ENCODE measurements around the gene ALK.

Gene ALK

DNA sequence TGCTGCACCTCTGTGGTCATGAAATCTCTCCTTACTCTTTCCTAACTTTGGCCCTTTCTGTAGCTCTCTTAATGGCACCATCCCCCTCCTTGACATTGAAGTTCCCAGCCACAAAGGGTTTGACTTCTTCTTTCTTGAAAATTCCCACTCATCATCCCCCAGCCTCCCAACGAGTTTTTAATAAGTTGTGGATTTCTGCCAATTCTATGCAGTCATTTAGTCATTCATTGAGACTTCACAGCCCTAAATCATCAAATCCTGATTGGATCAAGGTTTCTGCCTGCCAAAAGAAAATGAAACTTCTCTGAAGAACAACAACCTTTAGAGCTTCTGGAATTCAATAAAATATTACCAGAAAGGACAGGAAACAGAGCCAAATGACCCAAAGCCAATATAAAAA lies 451.9 kb downstream of the ALK start:
- in situ Hi-C loops (cut with MboI; ENCODE audit: low sequenced_read_pairs), result no loop called here

DNA sequence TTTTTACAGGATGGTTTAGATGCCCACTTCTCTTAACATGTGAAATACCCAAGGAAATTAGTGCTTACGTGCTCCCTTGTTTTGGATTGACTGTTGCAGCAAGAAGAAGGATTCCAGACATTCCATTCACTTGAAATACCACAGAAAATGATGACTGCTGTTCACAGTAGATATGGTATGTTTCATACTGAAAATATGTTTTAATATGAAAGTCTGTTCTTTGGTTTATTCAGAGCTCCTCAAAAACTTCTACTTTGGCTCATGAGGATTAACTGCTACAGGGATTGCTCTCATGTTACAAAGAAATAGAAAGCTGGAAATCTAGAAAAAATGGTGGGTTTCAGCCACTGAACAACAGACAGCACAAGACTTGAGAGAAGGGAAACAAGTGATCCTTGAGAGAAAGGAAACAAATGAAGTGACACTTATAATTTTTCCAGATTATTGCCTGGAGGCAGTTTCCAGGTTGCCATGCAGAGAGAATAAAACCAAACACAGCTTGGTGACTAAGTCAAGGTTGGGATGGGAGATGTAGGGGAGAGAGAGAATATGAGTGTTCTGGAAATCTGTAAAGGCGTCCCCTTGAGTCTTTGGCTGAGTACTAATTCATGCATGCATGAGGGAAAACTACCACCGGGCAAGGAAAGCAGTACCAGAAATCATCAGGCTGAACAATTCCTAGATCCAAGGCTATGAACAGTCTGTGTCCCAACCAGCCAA lies 458.0 kb downstream of the ALK start:
- in situ Hi-C loops (cut with MboI; ENCODE audit: low sequenced_read_pairs), result no loop called here

DNA sequence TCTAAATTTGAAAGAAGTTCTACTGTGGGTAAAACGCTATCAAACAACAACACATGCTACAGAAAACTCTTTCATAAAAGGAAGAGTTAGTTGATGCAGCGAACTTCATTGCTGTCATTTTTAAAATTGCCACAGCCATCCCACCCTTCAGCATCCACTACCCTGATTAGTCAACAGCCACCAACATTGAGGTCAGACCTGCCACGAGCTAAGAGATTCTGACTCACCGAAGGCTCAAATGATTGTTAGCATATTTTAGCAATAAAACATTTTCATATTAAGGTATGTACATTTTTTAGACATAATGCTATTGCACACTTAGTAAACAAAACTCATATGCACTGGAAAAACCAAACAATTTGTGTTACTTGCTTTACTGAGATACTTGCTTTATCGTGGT lies 459.1 kb downstream of the ALK start:
- in situ Hi-C loops (cut with MboI; ENCODE audit: low sequenced_read_pairs), result no loop called here

DNA sequence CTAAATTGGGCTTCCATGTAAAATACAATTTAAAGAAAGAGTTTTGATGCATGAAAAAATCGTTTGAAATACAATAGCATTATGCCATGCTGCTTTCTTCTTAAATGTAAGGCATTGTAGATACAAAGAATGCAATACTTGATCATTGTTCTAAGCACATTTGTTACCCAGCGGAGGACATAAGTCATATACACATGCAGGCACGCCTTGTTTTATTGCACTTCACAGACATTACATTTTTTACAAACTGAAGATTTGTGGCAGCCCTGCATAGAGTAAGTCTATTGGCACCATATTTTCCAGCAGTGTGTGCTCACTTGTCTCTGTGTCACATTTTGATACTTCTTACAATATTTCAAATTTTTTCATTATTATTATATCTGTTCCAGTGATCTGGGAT lies 461.2 kb downstream of the ALK start:
- in situ Hi-C loops (cut with MboI; ENCODE audit: low sequenced_read_pairs), result no loop called here

DNA sequence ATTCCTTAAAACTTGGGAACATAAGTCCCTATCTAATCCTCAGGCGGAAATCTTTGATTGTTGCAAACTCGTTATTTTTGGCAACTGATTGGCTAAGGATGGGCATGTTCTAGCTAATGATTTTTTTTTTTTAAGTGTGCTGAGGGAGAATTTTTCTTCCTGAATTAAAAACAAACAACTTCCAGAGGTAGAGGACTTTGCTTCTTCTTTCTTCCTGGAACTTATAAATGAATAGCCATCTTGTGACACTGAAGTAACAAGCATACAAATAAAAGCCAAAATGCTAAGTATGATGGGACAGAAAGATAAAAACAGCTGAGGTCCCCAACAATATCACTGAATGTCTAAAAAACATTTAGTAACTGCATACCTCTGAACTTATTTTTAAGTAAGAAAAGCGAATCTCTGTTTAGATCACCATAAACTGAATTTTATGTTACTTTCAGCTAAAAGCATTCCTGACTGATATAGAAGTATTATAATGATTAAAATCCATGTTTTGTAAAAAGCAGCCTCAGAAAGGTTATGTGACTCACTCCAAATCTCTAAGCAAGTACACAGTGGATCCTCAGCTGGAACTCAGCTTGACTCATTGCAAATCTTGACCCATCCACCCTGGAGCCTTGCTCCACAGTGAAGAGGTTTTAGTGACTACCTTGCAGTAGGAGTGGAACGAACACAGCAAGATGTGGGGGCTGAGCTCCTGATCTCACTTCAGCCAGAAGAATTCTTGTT lies 461.8 kb downstream of the ALK start:
- in situ Hi-C loops (cut with MboI; ENCODE audit: low sequenced_read_pairs), result no loop called here

DNA sequence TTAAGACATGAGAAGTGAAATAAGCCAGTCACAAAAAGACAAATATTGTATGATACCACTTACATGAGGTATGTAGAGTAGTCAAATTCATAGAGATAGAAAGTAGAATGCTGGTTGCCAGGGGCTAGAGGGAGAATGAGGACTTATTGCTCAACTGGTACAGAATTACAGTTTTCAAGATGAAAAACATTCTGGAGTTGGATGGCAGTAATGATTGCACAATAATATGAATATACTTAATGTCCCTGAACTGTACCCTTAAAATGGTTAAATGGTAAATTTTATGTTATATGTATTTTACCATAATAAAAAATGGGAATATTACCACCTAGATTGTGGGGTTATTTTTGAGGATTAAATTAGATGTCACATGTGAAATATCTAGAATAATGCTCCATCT lies 465.0 kb downstream of the ALK start:
- in situ Hi-C loops (cut with MboI; ENCODE audit: low sequenced_read_pairs), result no loop called here

DNA sequence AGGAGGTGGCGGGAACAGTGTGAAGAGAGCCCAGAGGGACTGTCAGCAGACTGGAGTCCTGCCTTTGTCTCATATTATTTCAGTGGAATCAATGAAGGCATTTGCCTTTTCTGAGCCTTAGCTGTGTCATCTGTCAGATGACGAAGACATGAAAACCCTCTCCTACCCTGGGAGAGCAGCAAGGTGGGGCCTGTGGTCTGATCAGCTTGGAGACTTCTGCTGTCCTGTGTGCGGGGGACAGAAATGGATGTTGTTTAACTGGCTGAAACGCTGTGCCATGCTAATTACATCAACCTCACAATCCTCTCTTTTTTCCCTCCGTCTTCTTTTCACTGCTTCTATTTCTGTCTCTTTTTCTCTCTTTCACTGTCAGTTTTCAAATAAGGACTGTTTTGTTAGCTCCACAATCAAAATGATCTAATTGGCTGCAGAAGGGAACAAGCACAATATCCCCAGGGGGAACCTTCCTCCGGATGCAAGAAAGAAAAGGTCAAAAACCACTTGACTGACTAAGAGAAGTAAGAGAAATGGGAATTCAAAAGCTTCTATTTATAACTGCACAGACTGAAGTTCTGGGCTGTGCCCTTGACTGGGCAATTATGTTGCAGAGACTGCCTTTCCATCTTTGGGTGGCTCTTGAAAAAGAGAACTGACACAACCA lies 466.1 kb downstream of the ALK start:
- in situ Hi-C loops (cut with MboI; ENCODE audit: low sequenced_read_pairs), result no loop called here

DNA sequence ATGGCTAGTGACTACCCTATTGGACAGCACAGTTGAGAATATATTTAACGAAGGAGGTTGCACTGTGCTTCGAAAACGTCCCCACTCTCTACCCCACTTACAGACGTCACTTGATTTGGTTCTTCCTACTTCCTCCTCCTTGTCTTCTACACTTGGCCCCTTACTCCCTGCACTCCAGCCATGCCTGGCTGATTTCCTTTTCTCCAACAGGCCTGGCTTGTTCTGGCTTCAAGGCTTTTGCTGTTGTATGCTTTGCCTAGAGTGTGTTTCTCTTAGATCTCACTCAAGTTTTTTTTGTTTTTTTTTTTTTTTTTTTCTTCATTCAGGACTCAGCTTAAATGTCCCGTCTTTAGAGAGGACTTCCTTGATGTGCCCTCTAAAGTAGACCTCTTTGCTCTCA lies 469.4 kb downstream of the ALK start:
- in situ Hi-C loops (cut with MboI; ENCODE audit: low sequenced_read_pairs), result no loop called here

DNA sequence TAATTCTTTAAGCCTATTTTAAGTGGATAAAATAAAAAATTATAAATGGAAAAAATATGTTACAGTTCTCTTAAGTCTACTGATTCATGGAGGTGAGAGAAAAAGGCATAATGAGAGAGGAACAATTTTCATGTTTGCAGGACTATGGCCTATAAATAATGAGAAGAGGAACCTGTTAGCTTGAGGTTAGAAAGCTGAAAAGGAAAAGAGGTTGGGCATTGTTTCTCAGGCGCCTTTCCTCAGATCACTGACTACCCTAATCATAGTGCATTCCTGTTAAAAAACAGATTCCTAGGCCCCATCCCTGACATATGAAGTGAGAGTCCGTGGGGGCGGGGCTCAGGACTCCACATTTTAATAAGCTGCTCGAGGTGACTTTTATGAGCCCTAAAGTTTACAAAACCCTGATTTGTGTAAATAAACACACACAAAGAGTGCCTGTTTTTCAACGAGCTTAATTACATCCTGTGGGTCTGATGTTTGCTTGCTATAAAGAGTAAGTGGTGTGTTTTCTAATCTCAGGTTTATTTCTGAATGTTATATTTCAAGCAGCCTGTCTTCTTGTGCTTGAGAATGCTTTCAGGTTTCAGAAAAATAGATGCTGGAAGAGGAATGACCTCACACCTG lies 470.7 kb downstream of the ALK start:
- in situ Hi-C loops (cut with MboI; ENCODE audit: low sequenced_read_pairs), result no loop called here

DNA sequence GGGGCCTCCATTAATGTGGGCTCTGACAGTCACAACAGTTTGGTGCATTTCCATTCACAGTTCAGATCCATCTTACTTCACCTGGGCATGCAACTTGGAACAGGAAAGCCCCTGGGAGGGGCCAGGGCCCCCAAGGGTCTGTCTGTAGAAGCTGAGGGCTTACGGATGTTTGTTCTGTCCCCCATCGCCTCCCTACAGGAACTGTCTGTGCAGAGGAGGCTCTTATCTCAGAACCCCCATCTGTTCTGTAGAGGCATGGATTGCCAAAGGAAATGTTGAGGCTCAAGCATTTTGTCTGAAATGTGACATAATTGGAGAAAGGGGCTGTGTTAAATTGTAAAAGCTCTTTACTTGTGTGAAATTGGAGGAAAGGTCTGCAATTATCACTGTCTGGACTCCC lies 471.9 kb downstream of the ALK start:
- in situ Hi-C loops (cut with MboI; ENCODE audit: low sequenced_read_pairs), result no loop called here

DNA sequence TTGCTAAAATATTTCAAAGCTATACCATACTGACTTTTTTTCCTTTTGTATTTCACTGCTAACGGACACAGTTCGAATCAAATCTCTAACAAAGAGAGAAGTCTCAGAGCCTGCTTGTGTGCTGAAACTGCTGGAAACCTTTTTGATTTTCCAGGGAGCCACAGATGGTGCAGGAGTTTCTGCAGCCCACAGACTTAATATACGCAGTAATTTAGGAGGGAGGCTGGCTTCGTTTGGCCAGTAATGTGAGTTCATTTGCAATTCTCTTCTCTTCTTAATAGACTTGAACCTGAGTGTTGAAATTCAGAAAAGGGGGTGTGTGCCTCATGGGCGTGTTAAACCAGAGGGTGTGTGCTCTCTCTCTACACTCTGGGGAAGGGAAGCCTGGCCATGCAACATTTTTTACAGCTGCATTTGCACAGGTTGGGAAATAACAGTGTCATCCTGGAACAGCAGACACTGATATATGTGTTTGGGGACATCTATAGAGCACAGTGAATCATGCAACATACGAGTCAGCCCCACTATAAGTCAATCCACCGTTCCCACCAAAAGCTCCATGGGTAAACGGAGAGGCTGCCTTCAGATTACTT lies 473.2 kb downstream of the ALK start:
- in situ Hi-C loops (cut with MboI; ENCODE audit: low sequenced_read_pairs), result no loop called here

DNA sequence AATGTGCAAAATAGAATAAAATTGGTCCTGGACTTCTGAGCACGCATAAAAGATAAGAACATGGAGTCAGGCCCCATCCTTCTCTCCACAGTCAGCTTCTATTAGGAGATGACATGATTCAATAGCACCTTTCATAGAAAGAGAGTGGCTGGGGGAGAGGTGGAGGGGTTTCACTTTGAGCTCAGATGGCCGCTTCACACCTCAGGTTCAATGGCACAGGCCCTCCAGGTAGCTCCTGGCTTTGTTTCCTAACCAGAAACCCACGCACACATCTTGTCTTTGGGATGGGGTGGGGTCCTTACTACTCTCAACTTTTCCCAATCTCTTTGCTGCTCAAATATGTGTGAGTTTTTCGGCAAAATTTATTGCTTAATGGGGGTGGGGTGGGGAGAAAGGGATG lies 473.9 kb downstream of the ALK start:
- in situ Hi-C loops (cut with MboI; ENCODE audit: low sequenced_read_pairs), result no loop called here

DNA sequence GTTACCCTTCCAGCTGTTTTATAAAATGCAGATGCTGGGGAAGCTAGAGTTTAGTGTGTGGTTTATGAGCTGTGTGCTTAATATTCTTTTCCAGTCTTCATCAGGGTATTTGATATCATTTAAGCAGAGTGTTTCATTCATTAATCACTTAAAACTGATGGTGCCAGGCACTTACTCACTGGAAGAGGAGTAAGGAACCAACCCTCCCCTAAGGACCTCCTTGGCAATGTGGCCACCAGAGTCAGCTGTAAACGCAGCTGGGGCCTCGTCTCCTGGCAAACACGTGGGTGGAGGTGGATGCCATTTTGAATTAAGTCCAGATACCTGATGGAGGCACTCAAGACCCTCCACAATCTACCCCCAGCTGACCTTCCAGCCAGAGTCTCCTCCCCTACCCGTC lies 474.5 kb downstream of the ALK start:
- in situ Hi-C loops (cut with MboI; ENCODE audit: low sequenced_read_pairs), result no loop called here

DNA sequence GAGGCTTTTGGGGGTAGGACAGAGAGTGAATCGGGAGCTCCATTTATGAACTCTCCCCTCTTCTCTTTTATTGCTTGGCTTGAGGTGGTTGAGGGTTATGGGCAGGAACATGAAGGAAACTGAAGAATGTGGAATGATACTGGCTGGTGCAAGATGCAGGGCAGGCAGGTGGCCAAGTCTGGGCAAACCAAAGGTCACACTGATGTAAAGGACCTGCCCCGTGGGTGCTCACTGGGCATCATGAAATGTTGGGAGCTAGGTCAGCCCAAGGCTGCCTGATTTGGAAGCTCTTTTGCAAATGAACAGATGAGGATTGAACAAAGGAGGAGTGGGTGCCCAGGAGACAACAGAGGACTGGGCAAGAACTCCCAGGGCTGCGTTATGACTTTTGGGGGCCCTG lies 477.2 kb downstream of the ALK start:
- in situ Hi-C loops (cut with MboI; ENCODE audit: low sequenced_read_pairs), result no loop called here

DNA sequence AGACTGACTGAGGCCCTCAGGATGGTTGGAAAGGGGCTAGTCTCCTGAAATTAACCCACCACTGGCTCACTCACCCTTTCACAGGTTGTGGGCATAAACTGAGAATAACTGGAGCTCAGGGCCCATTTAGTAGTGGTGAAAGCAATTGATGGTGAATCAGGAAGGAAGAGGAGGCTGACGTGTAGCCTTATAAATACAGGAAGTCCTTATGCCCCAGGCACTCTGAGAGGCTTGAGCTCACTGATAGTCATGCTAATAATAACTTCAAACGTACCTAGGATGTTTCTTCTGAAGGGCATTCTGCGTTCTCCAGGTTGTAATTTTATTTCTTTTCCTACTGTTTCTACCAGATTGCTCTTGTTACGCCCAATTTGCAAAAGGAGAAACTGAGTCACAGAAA lies 477.8 kb downstream of the ALK start:
- in situ Hi-C loops (cut with MboI; ENCODE audit: low sequenced_read_pairs), result no loop called here

DNA sequence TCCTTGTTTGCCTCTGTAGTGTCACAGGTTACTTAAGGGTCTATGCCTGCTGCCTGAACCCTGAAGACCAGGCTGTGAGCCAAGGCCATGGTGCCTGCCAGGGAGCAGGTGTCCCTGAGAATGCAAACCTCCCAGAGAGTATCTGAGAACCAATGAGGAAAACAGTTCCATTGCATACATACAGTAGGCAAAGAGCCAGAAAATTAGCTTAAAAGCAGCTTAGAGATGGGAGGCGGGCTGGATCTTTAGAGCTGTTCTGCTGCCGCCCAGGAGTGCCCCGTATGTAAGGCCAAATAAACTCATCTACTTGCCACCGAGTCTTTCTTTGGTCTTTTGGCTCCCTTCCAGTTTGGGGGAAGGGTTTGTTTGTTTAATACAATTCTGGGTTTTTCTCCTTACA lies 478.2 kb downstream of the ALK start:
- in situ Hi-C loops (cut with MboI; ENCODE audit: low sequenced_read_pairs), result no loop called here

DNA sequence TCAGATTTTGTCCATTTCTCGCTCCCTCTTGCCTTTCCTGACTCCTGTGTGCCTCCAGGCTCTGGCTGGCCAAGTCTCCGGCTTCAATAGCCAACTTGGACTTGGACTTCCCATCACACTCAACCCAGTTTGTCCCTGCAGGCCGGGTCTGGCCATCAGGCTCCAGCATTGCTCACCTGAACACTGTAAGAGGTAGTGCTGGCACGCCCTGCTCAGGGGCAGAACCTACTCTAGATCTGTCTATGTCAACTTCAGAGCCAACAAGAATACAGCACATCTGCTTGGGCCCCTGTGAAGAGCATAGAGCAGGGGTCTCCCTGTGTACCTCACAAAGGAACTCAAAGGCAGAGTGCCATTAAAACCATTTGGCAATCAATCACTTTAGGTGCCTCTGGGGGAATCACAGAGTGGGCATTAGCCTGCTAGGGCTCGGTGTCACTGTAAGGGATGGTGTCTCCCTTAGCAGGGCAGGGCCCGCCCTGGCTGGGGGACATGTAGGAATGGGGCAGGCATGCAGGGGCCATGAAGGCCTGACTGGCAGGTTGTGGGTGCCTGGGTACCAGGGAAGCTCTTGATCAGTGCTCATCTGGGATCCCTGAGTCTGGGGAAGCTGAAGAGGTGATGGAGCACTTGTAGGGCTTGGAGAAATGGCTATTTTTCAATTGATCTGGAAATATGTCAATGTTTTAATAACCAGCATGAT lies 480.3 kb downstream of the ALK start:
- in situ Hi-C loops (cut with MboI; ENCODE audit: low sequenced_read_pairs), result no loop called here

DNA sequence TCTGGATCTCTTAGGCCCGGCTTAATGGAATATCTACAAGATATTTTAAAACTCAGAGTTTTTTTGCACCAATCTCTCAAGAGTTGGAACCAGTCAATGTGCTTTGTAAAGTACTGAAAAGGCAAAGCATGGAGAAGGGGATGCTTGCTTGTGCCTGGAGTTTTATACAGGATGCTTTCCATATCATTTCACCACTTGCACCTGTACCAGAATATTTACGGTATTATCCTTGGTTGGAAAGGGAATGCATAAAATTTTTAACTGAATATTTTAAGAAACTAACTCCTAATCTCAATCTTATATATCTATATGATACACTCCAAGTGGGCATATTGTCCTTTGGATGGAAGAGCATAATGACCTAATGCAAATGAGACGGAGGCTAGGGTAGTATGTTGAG lies 487.5 kb downstream of the ALK start:
- in situ Hi-C loops (cut with MboI; ENCODE audit: low sequenced_read_pairs), result no loop called here

DNA sequence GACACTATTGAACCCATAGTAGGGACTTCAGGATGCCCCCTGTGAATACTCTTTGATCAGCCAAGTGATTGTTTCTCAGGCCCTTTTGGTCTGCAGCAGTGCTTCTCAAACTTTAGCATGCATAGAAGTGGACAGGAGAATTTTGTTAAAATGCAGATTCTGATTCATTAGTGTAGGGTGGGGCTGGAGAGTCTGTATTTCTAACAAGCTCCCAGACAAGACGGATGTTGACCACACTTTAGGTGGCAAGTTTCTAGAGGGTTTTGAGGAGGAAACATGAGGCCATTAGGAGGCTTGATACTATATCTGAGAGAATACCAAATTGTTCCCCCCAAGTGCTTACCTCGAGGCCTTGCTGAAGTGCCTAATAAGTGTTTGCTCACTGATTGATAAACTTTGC lies 488.3 kb downstream of the ALK start:
- in situ Hi-C loops (cut with MboI; ENCODE audit: low sequenced_read_pairs), result no loop called here

DNA sequence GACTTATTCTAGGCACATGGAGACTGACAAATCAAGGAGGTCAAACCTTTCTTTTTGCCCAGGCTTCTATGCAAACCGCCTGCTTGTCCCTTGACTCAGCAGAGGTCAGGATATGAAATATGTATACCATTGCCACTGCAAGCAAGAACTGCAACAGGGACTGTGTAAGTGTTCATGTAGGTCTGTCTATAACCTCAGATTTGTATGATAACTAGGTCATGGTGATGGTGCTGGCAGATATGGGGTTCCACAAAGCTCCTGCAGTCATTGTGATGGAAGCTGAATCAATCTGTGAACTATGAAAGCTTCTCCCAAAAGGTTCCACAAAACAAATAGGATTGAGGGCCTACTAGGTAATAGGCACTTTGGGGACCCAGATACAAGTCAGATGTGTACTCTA lies 489.9 kb downstream of the ALK start:
- in situ Hi-C loops (cut with MboI; ENCODE audit: low sequenced_read_pairs), result no loop called here
